Ovary (tissue), 9 donors: ENCODE results near the gene FADD. TPM values are rescaled to one million over a fixed set of nuclear protein-coding genes. Genes with fewer than 3 reads are reported as not detected.
"Not testable (repeated sequence)": the region's sequence is repeated elsewhere in the genome, so short reads cannot be mapped to it uniquely, and the experiment has no call there.

Experiments
- DNase-seq, 5 donors: peaks; one replicate each; pipeline ENCODE4 v3.0.0-alpha.2; 2019 to 2020
- H3K27ac ChIP-seq, 2 donors: fragments of 200-600 bp; one replicate each; pipeline versions ENCODE4 v1.5.1 to v1.8.0; 2019 to 2022
- H3K27me3 ChIP-seq: fragments of 200-600 bp; one replicate; pipeline ENCODE4 v1.8.0; 2022
- H3K36me3 ChIP-seq: fragments of 200-600 bp; sonication (generic); one replicate; pipeline ENCODE4 v1.5.1; 2019
- H3K4me1 ChIP-seq: one replicate; pipeline ENCODE4 v1.8.1; 2013; ENCODE audit warnings: mild to moderate bottlenecking, moderate library complexity; ENCODE audit not compliant: insufficient read depth
- H3K4me3 ChIP-seq: fragments of 200-600 bp; sonication (generic); one replicate; pipeline ENCODE4 v1.5.1; 2017
- H3K9me3 ChIP-seq, 2 donors: fragments of 200-600 bp in 1 of 2; sonication (generic) in 1 of 2; one replicate each; pipeline versions ENCODE4 v1.5.1 to v1.8.1; 2013 to 2019; ENCODE audit warnings: mild to moderate bottlenecking in 1 of 2, moderate library complexity in 1 of 2
- CTCF ChIP-seq, 3 donors: fragments of 450-650 bp in 2 of 3; fragments of 200-600 bp in 1 of 3; IDR thresholded peaks; one replicate each; pipeline versions ENCODE4 v1.5.1 to v1.8.0; 2016 to 2022; ENCODE audit warnings: antibody characterized with exemption in 3 of 3, mild to moderate bottlenecking in 1 of 3
- EP300 ChIP-seq: sonication (generic); formaldehyde crosslinking; IDR thresholded peaks from one replicate; pipeline ENCODE4 v1.6.1; 2017; ENCODE audit warnings: antibody characterized with exemption
- POLR2A ChIP-seq: fragments of 450-650 bp; IDR thresholded peaks from one replicate; pipeline ENCODE4 v1.6.1; 2017; ENCODE audit warnings: antibody characterized with exemption, mild to moderate bottlenecking, moderate library complexity
- WGBS, 3 donors: extraction: QIAGEN DNeasy Blood & Tissue Kit in 1 of 3; methylation state at CpG; one replicate each; pipeline versions ENCODE4 v1.1.5 to v1.1.7; 2013 to 2017; 5-methylcytosine and 5-hydroxymethylcytosine counted together
- intact Hi-C, 4 donors: fragments of 100-400 bp; cut with DNase I; formaldehyde crosslinking; loops; one replicate each; pipeline versions ENCODE4 v1.11.0 to v1.15.1; 2022 to 2023
- polyA plus RNA-seq, 2 donors: library from polyadenylated mRNA; stranded (reverse); fragments of 200-250 nt in 1 of 2; fragments of 350-450 nt in 1 of 2; fragmentation: Illumina TruSeq in 1 of 2; extraction: RNeasy Lipid Tissue Mini Kit (QIAGEN cat#74804) in 1 of 2; gene quantifications; one replicate each; pipeline ENCODE4 v1.2.3, GENCODE V29; 2013 to 2014
- total RNA-seq, 7 donors: library from RNA; depleted of rRNA in 2 of 7; stranded (reverse); fragments of >200 nt in 2 of 7; fragmentation: NEBNext Ultra II Directional in 3 of 7; extraction: Animal tissue kit (Norgen Biotek cat#: 25700) in 3 of 7; gene quantifications; one replicate each; pipeline versions ENCODE4 v1.1.0 to v1.2.4, GENCODE V29; 2016 to 2023
- donor health status: DM: no; HTN: no; CAD: no; lungs with moderate emphysema.
- donor health status: DM: no; HTN: no; CAD: no.
- donor health status: Bipolar disorder and iron deficiency.
- donor health status: DM: yes; HTN: yes; CAD: no.
- donor health status: DM: no; HTN: no; CAD: no.
- donor health status: DM: yes; HTN: yes; CAD: no.

Gene FADD
- total and polyA plus RNA-seq, 9 donors: 13.1 to 22.3 (median 16.5) TPM

DNA sequence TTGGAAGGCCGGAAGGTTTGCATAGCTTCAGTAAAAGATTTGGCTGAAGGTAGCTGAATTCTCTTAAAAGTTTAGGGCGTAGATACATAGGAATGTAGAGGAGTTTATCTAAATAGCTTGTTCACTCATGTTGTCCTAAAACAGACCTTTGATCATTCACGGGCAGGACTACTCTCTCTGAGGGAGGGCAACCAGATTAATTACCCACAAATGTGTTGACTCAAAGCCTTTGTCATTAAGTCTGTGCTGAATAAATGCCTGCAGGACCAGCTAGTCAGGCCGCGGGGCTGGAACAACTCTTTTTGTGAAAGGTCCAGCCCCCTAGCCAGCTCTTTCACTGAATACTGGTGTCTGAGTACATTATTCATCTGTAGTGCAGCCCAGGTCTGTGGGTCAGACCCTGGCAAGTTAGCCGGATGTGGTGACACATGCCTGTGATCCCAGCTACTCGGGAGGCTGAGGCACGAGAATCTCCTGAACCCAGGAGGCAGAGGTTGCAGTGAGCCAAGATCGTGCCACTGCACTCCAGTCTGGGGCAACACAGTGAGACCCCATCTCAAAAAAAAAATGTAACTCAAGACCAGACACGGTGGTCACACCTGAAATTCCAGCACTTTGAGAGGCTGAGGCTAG lies 2.8 kb upstream of the FADD start:
- no peak for TF ChIP-seq POLR2A
- no peak for TF ChIP-seq EP300
- no peak for TF ChIP-seq CTCF (IDR thresholded peaks at IDR 0.05)
- peaks cover 6% of the 10 kb centered on the region for H3K4me1 ChIP-seq
- intact Hi-C loops: loop anchor here in 1 of 4 donors (10.0 kb wide), 1 partner anchor 64 kb away; no protein-coding TSS in a partner anchor
- DNase-seq: no peak
- WGBS, 3 donors: 57 to 63% (median 58%) methylated on average over 10 of the region's 10 CpGs
- H3K9me3 ChIP-seq: no peaks in the 10 kb centered on the region
- no peak overlapping the region for H3K27ac ChIP-seq
- H3K27me3 ChIP-seq: no peaks in the 10 kb centered on the region
- no peaks in the 10 kb centered on the region for H3K36me3 ChIP-seq
- no peak overlapping the region for H3K4me3 ChIP-seq

DNA sequence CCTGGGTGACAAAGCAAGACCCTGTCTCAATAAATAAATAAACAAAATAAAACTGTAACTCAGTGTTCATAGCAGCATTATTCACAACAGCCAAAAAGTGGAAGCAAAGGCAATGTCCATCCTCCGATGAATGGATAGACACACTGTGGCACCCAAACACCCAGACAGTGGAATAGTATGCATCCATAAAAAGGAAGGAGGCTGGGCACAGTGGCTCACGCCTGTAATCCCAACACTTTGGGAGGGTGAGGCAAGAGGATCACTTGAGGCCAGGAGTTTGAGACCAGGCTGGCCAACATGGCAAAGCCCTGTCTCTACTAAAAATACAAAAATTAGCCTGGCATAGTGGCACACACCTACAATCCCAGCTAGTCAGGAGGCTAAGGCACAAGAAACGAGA lies 2.0 kb upstream of the FADD start:
- not testable (repeated sequence) for H3K4me3 ChIP-seq, H3K27ac ChIP-seq, H3K4me1 ChIP-seq, DNase-seq, H3K27me3 ChIP-seq, H3K36me3 ChIP-seq, H3K9me3 ChIP-seq
- intact Hi-C loops: loop anchor here in 1 of 4 donors (10.0 kb wide), 1 partner anchor 64 kb away; no protein-coding TSS in a partner anchor
- 86 to 93% (median 87%) methylated on average over 3 of the region's 3 CpGs for WGBS, 3 donors

- peak in 2 of 5 donors; percentile 39 to 43 for DNase-seq
- H3K36me3 ChIP-seq: no peaks in the 10 kb centered on the region
- H3K9me3 ChIP-seq: no peaks in the 10 kb centered on the region
- intact Hi-C loops: loop anchor here in 1 of 4 donors (10.0 kb wide), 1 partner anchor 63 kb away; no protein-coding TSS in a partner anchor
- no peak for TF ChIP-seq POLR2A
- no peak for TF ChIP-seq EP300
- TF ChIP-seq CTCF (IDR thresholded peaks at IDR 0.05): no peak
- H3K27me3 ChIP-seq: no peaks in the 10 kb centered on the region
- H3K4me3 ChIP-seq: peak overlapping the region; percentile 69
- H3K27ac ChIP-seq: no peak overlapping the region
- H3K4me1 ChIP-seq: peaks cover 6% of the 10 kb centered on the region
- 58 to 66% (median 63%) methylated on average over 29 of the region's 29 CpGs for WGBS, 3 donors
Observed at GRCh38 chr11:70201882-70202861, 924 bp upstream of the FADD start.

DNA sequence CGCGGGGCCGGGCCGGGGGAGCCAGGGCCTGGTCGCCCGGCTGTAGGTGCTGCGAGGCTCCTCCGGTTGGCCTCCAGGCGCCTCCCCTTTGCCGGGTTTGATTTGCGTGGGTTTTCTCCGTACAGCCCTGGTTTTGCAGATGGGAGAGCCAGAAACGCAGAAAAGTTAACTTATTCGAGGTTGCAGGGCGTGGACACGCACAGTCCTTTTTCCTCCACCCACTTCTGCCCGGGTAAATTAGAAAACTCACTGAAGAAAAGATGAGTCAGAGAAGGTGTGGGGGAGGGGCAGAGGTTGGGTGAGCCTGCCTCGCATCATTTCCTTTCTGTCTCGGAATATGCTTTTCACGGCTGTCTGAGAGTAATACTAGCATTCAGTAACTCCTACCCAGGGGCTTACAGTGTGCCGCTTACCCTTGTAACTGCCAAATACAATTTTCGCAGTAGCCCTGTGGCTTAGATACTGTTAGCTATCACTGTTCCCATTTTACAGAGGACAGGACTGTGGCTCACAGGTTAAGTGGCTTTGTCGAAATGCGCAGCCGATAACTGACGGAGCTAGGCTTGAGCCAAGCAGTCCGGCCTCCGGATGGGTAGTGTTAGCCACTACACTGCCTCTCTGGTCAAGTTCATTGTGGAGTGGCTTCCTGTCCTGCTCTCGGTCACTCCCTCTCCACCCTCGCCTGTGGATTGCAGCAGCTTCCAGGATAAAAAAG lies 812 bp downstream of the FADD start:
- Histone ChIP-seq H3K4me1 (peaks cover 6% of the 10 kb centered on the region), H3K27me3 (no peaks in the 10 kb centered on the region), H3K27ac (peak overlapping the region; percentile 31 to 52), H3K36me3 (no peaks in the 10 kb centered on the region), H3K4me3 (peak overlapping the region; percentile 69), H3K9me3 (no peaks in the 10 kb centered on the region)
- TF ChIP-seq POLR2A (no peak), EP300 (no peak), CTCF (IDR thresholded peaks at IDR 0.05) (no peak)
- peak; percentile 61 to 74 (median 62) for DNase-seq
- 1 to 4% (median 3%) methylated on average over 20 to 30 of the region's 30 CpGs for WGBS, 3 donors
- intact Hi-C loops: loop anchor here in 1 of 4 donors (10.0 kb wide), 1 partner anchor 61 kb away; no protein-coding TSS in a partner anchor
